GM08714 (cell line): ENCODE measurements around the gene ANKRD22.

Experiments
- H3K4me3 ChIP-seq: fragments of 200-500 bp; sonication (Bioruptor generic); 2 replicates; pipeline ENCODE4 v1.5.1; 2014; ENCODE audit warnings: mild to moderate bottlenecking, low read length, inconsistent platforms
- ZNF274 ChIP-seq: IDR thresholded peaks from 2 replicates; pipeline ENCODE4 v1.6.1; 2012; ENCODE audit warnings: mild to moderate bottlenecking, low read depth, low read length

ANKRD22 gene

DNA sequence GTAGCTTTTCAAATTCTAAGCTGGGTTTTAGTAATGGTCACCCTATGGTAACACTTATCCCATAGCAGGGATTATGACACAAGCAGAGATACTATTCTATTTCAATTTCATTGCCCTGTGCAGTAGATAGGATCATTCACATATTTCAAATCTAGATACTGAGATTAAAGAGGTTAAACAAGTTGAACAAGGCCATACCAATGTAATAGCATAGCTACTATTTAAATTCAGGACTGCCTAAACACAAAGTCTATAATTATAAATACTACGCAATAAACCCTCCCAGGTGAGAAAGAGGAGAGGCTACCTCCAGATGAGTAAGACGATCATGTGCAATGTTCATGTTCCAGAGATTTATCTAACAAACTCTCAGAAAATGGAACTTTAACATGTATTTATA lies 48.0 kb downstream of the ANKRD22 start:
- TF ChIP-seq ZNF274 = no peak
- no peak overlapping the region for H3K4me3 ChIP-seq

DNA sequence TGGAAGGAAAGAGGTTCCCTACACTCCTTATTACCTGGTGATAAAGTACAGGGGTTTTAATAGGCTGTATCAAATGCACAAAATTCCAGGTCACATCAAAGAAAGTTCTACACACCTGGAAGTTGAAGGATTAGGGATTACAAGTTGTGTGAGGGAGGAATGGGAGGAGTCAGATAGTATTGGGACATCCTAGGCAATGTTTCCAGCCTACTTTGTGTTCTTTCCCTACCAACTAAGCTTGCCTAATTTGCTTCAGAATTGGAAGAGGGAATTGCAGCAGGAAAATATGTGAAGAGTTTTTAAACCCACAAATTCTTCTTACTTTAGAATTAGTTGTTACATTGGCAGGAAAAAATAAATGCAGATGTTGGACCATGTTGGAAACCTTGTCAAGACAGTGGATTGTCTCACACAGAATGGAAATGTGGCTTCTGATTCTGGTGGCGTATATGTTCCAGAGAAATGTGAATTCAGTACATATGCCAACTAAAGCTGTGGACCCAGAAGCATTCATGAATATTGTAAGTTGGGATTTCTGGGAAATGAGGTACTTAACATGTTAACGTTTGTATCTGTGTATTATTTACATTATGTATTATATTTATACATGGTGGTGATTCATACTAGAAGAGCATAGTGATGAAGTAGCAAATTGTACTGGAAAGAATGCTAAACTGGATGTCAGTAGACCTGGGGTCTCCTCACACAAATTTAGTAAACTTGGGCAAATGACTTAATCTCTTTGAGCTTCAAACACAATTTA lies 48.9 kb downstream of the ANKRD22 start, which contains the start of gene LIPM:
LIPM (plus strand) TSS at position 208 of the 763 bp plus-strand sequence; CDS start at position 375, 167 bp downstream.
- no peak for TF ChIP-seq ZNF274

DNA sequence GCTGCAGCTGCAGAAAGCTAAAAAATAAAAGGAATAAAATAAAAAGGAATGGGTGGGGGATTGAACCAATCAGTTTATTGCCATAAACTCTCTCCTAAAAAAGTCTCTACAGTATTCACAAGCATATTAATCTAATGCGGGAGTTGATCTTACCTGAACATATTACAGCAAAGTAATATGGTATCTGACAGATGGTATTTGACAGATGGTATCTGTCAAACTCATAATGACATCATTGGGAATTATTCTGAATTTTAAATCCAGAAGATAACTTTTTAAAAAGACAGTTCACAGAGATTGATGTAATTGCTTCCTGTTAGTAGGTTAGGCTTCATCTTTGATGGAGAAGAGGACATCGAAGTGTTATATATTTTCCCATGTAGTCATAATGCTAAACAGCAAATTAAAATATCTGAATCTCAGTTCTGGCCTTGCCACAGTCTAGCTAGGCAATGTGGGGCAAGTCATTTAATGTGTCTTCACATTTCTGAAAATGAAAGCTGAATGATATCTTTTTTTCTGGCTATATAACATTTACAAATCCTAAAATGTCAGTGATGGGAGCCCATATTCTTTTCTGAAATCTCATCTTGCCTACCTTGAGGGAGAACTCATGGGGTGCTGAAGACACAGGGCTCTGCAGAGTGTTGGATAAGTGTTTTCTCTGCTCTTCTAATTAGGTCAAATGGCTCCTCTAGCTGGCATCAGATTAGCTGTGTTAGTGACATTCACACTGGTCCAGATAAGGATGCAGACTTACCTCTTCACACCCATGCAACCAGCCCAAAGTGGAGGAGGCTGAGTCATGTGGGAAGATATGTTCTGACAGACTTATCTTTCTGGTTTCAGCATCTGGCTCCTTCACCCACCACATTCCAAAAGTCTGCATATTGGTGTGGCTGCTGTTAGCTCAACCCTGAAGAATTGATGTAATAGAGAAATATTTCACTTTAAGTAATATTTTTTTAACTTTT lies 51.2 kb downstream of the ANKRD22 start:
- TF ChIP-seq ZNF274 = no peak

More for the DNA sequence above, 48.9 kb downstream of the ANKRD22 start, which contains the start of gene LIPM:
- no peak within 1 kb of the TSS for H3K4me3 ChIP-seq

DNA sequence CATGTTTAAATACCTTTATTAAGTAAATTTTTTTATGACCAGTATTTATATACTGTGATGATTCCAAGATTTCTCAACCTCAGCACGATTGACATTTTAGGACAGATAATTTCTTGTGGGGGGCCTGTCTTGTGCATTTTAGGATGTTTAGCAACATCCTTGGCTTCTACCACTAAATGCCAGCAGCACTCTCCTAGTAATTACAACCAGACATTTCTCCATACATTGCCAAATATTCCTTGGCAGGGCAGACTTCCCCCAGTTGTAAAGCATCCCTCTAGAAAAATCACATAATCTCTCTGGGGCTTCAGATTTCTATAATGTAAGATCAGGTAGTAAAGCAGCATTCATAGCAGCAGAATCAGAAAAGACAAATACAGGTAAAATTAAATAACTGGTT lies 56.9 kb downstream of the ANKRD22 start:
- TF ChIP-seq ZNF274 = no peak
- H3K4me3 ChIP-seq = no peak overlapping the region

More for the DNA sequence above, 51.2 kb downstream of the ANKRD22 start:
- no peak overlapping the region for H3K4me3 ChIP-seq

DNA sequence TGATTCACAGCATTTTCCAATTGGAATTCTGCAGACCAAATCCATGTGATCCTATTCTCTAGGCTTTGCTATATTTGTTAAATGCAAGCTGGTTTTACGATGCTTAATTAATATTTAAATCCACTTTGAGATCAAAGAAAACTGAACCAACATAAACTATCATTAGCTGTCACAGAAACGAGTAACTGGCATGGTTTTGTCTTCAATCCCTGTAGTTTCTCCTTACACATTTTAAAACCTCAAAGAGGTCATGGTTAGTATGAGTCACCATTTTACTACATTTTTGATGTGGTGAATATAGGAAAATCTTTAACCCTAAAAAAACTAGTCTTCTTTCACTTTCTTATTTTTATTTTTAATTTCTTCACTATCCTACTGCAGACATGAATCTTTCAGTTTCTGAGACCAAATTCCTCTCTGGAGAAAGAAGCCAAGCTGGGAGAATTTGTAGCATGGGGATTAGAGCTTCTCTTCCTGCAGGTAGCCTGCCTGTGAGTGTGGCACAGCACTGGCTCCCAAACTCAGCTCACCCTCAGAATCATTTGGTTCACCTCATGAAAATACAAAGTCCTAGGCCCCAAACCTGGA lies 57.8 kb downstream of the ANKRD22 start:
- TF ChIP-seq ZNF274 = no peak
- H3K4me3 ChIP-seq = no peak overlapping the region

DNA sequence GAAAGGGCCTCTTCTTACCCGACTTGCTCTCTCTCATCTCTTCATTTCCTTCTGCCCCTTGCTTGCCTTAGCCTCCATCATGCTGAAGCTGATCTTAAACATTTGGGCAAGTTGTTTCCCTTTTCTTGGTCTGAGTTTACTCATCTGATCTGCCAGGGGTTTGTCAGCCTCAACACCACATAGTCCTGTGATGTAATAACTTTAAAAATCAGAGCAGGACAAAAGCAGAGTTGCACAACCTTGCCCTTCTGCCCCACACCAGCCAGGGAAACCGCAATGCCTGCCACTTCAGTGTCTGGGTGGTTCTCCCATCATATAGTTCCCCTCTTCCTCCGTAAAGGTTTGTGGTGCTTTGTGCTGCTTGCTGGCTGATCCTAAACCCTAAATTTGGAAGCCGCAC lies 59.0 kb downstream of the ANKRD22 start:
- no peak overlapping the region for H3K4me3 ChIP-seq
- no peak for TF ChIP-seq ZNF274

DNA sequence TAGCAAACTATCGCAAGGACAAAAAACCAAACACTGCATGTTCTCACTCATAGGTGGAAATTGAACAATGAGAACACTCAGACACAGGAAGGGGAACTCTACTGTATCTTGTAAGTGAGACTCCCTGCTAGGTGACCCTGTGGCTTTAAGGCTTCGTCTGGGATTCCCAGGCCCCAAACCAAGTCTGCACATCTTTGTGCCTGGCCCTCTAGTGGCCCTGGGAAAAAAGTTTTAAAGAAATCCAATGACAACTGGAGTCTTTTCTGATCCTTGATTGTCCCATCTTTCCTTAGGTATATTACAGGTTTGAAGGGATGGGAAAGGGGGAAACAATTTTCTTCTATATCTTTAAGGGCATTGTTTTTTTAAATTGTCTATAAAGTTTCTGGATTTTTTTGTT lies 59.7 kb downstream of the ANKRD22 start:
- TF ChIP-seq ZNF274 = no peak
- no peak overlapping the region for H3K4me3 ChIP-seq

DNA sequence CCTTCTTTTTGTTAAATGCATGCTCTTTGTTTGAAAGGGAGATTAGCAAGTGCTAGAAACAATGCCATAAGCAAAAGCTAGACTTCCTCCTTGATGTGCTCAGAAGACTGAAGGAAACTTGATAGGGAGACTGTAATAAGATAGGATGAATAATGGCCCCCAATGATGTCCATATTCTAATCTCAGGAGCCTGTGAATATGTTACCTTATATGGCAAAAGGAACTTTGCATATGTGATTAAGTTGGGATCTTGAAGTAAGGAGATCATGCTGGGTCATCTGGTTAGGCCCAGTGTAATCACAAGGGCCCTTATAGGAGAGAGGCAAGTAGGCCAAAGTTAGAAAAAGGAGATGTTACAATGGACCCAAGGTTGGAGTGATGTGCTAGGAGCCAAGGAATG lies 62.7 kb downstream of the ANKRD22 start:
- TF ChIP-seq ZNF274 = no peak
- no peak overlapping the region for H3K4me3 ChIP-seq

DNA sequence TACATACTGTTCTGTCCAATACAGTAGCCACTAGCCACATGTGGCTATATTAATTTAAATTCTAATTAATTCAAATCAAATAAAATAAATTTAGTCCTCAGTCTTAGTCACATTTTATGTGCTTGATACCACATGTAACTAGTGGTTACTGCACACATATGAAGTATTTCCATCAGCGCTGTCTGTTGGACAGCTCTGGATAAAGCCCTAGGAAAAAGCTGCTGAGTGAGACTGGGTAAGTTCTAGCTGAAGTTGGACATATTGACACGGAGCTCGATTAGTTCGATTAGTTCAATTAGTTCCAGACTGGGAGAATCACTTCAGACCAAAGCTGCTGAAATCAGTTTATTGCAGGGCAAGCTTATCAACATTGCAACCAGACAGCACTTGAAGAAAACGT lies 64.2 kb downstream of the ANKRD22 start:
- H3K4me3 ChIP-seq = no peak overlapping the region
- TF ChIP-seq ZNF274 = no peak

DNA sequence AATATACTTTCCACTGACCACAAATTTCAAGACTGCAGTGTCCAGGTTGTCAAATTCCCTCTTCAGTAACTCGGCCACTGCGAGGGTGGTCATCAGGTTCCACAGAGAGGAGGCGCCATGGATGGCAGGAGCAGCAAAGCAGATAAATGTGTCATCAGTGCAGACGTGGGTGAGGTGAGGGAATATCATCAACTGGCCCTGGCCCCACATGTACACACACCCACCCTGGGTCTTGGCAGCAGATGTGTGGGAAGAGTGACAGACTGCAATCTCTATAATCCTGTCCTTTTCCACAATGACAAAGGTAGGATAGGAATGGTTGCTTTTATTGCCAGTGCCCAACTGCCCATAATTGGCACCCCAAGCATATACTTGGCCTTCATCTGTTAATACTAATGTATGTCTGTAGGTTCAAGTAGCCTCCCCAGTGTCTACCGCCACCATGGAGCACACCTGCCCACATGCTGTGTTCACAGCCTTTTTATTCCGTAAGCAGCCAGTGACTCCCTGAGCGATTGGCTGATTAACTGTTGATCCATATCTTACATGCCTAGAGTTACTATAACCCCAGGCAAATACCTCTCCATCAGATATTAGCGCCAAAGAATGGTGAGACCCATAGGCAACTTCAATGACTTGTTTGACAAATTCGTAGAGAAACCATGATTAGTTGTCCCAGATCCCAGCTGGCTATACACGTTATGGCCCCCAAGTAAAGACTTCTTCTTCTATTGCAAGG lies 65.4 kb downstream of the ANKRD22 start:
- TF ChIP-seq ZNF274 = no peak
- H3K4me3 ChIP-seq = no peak overlapping the region

DNA sequence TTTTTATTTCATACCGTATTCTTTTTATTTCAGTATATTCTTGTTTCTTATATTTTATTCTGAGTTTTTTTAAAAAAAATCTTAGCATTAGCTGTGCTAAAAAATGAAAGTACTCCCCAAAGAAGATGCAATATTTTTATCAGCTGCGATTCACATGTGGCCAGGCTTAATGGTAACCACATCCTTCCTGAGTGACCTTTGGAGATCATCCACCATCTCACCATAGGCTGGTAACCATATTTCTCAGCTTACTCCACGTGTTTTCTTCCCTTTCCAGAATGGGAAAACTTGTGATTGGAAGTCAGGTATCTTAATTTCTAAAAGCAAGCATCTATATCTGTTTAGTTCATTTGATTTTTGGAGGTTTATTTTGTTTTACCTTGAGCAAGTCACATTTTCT lies 67.9 kb downstream of the ANKRD22 start:
- no peak for TF ChIP-seq ZNF274
- H3K4me3 ChIP-seq = no peak overlapping the region

DNA sequence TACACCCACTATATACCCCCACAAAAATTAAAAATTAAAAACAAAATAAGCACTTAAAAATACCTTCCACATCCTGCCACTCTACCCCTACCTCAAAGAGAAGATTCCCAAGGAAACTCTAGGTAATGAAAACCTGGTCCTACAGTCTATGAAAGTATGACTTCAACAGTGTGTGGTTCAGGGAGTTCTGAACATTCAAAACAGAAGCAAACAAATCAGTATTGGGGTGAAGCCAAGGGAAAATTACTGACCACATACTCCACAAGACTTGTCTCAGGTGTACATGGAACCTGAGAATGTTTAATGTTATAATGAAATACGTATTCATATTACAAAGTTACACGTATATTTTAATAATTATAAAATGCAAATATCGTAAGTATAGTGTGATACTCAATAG lies 69.4 kb downstream of the ANKRD22 start:
- no peak for TF ChIP-seq ZNF274
- H3K4me3 ChIP-seq = no peak overlapping the region

DNA sequence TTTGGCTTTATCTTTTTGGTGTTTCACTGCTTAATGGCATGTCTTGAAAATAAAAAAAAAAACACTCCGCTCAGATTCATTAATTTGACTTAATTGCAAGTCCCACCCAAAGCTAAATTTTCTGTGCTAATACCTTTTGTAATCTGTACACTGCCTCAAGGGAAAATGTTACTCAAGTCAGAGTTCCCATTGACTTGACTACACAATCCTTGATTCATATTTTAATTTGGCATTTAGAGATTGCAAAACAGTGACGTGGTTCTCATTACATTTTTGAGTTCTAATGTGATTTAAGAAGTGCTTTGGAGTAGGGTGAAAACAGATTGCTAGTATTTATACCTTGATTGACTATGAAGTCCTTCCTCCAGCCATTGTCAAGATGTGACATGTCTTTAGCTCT lies 70.4 kb downstream of the ANKRD22 start:
- no peak overlapping the region for H3K4me3 ChIP-seq
- TF ChIP-seq ZNF274 = no peak
